ENCODE results near the gene RGCC. TPM values are rescaled to one million over a fixed set of nuclear protein-coding genes. Genes with fewer than 3 reads are reported as not detected.

RGCC gene
- total and polyA plus RNA-seq, 2 of the 4 experiments (the other 2 are of a cell fraction), result 7.5 to 7.6 TPM

DNA sequence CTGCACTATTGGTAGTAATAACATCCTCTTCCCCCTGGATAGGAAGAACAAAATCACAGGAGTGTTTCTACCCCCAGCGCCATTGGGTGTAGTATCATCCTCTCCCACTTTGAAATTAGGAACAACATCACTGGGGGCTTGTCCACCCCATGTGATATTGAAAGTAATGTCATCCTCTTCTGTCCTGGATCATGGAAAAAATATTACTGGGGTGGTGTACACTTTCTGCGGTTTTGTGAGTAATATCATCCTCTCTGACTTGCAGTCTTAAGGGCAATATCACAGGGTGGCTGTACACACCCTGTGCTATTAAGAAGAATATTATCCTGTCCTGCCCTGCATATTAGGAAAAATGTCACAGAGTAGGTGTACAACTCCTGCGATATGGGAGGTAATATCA is 4.9 kb upstream of the RGCC start:
- H2BK5ac ChIP-seq (ENCODE audit: low read depth, low read length, poor library complexity, severe bottlenecking), result no peak overlapping the region
- H2AK5ac ChIP-seq (ENCODE audit: low read depth, low read length), result no peak overlapping the region
- no peak overlapping the region for H3K56ac ChIP-seq (ENCODE audit: extremely low read depth, insufficient read depth, low read length)
- no peak overlapping the region for H2AFZ ChIP-seq (replicated peaks; ENCODE audit: low read length, poor library complexity)
- H2BK15ac ChIP-seq (ENCODE audit: low read depth, low read length), result no peak overlapping the region
- H4K20me1 ChIP-seq (ENCODE audit: insufficient read depth, low read length), result no peaks in the 10 kb centered on the region
- no peak overlapping the region for H3K4ac ChIP-seq (ENCODE audit: low read depth, low read length)
- H4K5ac ChIP-seq (ENCODE audit: low read depth, low read length), result no peak overlapping the region
- CTCF ChIA-PET, result no interaction called here
- H3K79me1 ChIP-seq (ENCODE audit: low read depth in 1 of 2, low read length in 2 of 2), result no peaks in the 10 kb centered on the region
- WGBS, 2 experiments (ENCODE audit: extremely low coverage in 2 of 2, insufficient read length in 1 of 2), result no CpG with 5 or more reads among the region's 3 CpGs
- no peaks in the 10 kb centered on the region for H3K9me3 ChIP-seq (ENCODE audit: control insufficient read depth, insufficient read depth, low read length)
- no peaks in the 10 kb centered on the region for H3K4me1 ChIP-seq (ENCODE audit: control insufficient read depth, insufficient read depth, low read length)
- TF ChIP-seq POLR2A (IDR thresholded peaks at IDR 0.05; ENCODE audit: low read depth, low read length) (no peak), SMC3 (IDR thresholded peaks at IDR 0.05; ENCODE audit: low read depth, low read length) (no peak), FOS (IDR thresholded peaks at IDR 0.05; ENCODE audit: low read depth, low read length) (no peak), CHD1 (IDR thresholded peaks at IDR 0.05; ENCODE audit: low read depth, low read length) (no peak), NFE2L2 (IDR thresholded peaks at IDR 0.05; ENCODE audit: low read depth, low read length) (no peak), MAZ (IDR thresholded peaks at IDR 0.05; ENCODE audit: borderline replicate concordance, low read depth, low read length) (no peak)
- TF ChIP-seq, protein P1, sequence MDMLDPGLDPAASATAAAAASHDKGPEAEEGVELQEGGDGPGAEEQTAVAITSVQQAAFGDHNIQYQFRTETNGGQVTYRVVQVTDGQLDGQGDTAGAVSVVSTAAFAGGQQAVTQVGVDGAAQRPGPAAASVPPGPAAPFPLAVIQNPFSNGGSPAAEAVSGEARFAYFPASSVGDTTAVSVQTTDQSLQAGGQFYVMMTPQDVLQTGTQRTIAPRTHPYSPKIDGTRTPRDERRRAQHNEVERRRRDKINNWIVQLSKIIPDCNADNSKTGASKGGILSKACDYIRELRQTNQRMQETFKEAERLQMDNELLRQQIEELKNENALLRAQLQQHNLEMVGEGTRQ (IDR thresholded peaks at IDR 0.05; ENCODE audit: low read depth, low read length), result no peak
- TF ChIP-seq, protein P2, sequence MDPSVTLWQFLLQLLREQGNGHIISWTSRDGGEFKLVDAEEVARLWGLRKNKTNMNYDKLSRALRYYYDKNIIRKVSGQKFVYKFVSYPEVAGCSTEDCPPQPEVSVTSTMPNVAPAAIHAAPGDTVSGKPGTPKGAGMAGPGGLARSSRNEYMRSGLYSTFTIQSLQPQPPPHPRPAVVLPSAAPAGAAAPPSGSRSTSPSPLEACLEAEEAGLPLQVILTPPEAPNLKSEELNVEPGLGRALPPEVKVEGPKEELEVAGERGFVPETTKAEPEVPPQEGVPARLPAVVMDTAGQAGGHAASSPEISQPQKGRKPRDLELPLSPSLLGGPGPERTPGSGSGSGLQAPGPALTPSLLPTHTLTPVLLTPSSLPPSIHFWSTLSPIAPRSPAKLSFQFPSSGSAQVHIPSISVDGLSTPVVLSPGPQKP (IDR thresholded peaks at IDR 0.05; ENCODE audit: borderline replicate concordance, low read depth, low read length), result no peak
- DNase-seq (no peak), ATAC-seq (ENCODE audit: low read depth) (no peak)
- H3K4me2 ChIP-seq (ENCODE audit: low read depth, low read length), result no peak overlapping the region
- H3K9ac ChIP-seq (ENCODE audit: low read depth, low read length), result no peak overlapping the region
- no peak overlapping the region for H4K8ac ChIP-seq (ENCODE audit: low read depth in 2 of 2, low read length in 2 of 2)
- H3K27ac ChIP-seq (ENCODE audit: insufficient read depth, low read length), result no peak overlapping the region
- H2AK9ac ChIP-seq (replicated peaks; ENCODE audit: low read depth, low read length, poor library complexity), result no peak overlapping the region
- H2BK120ac ChIP-seq (ENCODE audit: low read depth, low read length), result no peak overlapping the region
- dilution Hi-C loops (cut with HindIII; ENCODE audit: low sequenced_read_pairs, unreplicated experiment), result no loop called here
- POLR2A ChIA-PET (ENCODE audit: unreplicated experiment), result no interaction called here
- H3K14ac ChIP-seq (replicated peaks; ENCODE audit: low read depth, low read length), result no peak overlapping the region
- intact Hi-C loops (cut with micrococcal nuclease), result no loop called here
- no peak overlapping the region for H3K18ac ChIP-seq (ENCODE audit: low read depth, low read length)
- no peak overlapping the region for H4K91ac ChIP-seq (ENCODE audit: insufficient read depth, low read depth, low read length)
- in situ Hi-C loops (cut with MboI; ENCODE audit: low sequenced_read_pairs), result loop anchor here (25.0 kb wide), 1 partner anchor 185 kb away; no protein-coding TSS in a partner anchor
- H3K27me3 ChIP-seq (ENCODE audit: control insufficient read depth, insufficient read depth, low read length), result peaks cover 10% of the 10 kb centered on the region
- H3K23ac ChIP-seq (ENCODE audit: low read depth, low read length), result no peak overlapping the region
- no TSS peak for BruUV-seq (replicated peaks)
- no peak overlapping the region for H2BK20ac ChIP-seq (ENCODE audit: low read depth, low read length)
- H3K9me1 ChIP-seq (ENCODE audit: insufficient read depth, low read length), result no peaks in the 10 kb centered on the region
- no peaks in the 10 kb centered on the region for H3K36me3 ChIP-seq (ENCODE audit: control insufficient read depth, insufficient read depth, low read length)
- H3K4me3 ChIP-seq (ENCODE audit: insufficient read depth, low read depth, low read length), result no peak overlapping the region
